Cardiac muscle cell (in vitro differentiated cells and primary cell): ENCODE results near the gene CREB3L1. TPM values are rescaled to one million over a fixed set of nuclear protein-coding genes. Genes with fewer than 3 reads are reported as not detected.
"Not testable (repeated sequence)": the region's sequence is repeated elsewhere in the genome, so short reads cannot be mapped to it uniquely, and the experiment has no call there.

Experiments used
- DNase-seq, 2 donors: peaks; one replicate each; pipeline versions ENCODE4 v3.0.0 to v3.0.0-alpha.2; 2010 to 2017; ENCODE audit warnings: low read depth in 1 of 2, low spot score in 1 of 2
- H3K27ac ChIP-seq: fragments of 200-600 bp; sonication (generic); 2 replicates; pipeline ENCODE4 v1.5.1; 2016
- H3K27me3 ChIP-seq: fragments of 200-600 bp; sonication (generic); 2 replicates; pipeline ENCODE4 v1.6.0; 2016; ENCODE audit warnings: control low read depth
- H3K36me3 ChIP-seq: fragments of 200-600 bp; sonication (generic); 2 replicates; pipeline ENCODE4 v1.5.1; 2016; ENCODE audit warnings: control low read depth
- H3K4me1 ChIP-seq: fragments of 200-600 bp; sonication (generic); 2 replicates; pipeline ENCODE4 v1.8.1; 2017; ENCODE audit warnings: low read depth, mild to moderate bottlenecking, mixed run types
- H3K4me3 ChIP-seq: fragments of 200-600 bp; sonication (generic); 2 replicates; pipeline ENCODE4 v1.5.1; 2016; ENCODE audit warnings: mild to moderate bottlenecking
- H3K9me3 ChIP-seq: fragments of 200-600 bp; sonication (generic); 2 replicates; pipeline ENCODE4 v1.5.1; 2017; ENCODE audit warnings: low read depth, mild to moderate bottlenecking, control low read depth
- CTCF ChIP-seq: IDR thresholded peaks from 2 replicates; pipeline ENCODE4 v1.5.1; 2012; ENCODE audit warnings: low read depth, mild to moderate bottlenecking, low read length
- polyA plus RNA-seq: library from polyadenylated mRNA; unstranded; fragments of >200 nt; fragmentation: Nextera tagmentation; extraction: Ambion mirVana; gene quantifications from 2 replicates; pipeline ENCODE4 v1.2.1, GENCODE V29; 2016
- total RNA-seq: library from RNA; depleted of rRNA; stranded (reverse); fragments of >200 nt; gene quantifications from 2 replicates; pipeline ENCODE4 v1.2.3, GENCODE V29; 2016

Gene CREB3L1
- total and polyA plus RNA-seq, 2 experiments from 2014 or later, result 3.8 to 14.1 TPM

DNA sequence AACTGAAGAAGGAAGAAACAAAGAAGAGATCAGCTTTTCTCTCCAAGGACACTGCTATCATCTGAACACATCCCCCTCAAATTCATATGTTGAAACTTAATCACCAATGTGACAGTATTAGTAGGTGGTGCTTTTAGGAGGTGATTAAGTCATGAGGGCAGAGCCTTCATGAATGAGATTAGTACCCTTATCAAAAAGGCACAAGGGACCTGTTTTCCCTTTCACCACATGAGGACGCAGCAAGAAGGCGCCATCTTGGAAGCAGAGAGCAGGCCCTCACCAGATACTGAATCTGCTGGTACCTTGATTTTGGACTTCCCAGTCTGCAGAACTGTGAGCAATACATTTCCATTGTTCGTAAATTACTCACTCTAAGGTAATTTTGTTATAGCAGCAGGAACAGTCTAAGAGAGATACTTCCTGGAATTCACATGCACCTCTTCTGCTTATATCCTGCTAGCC is 20.9 kb upstream of the CREB3L1 start:
- Histone ChIP-seq H3K27ac (no peak overlapping the region), H3K27me3 (no peaks in the 10 kb centered on the region), H3K4me1 (no peaks in the 10 kb centered on the region), H3K36me3 (no peaks in the 10 kb centered on the region), H3K9me3 (no peaks in the 10 kb centered on the region), H3K4me3 (no peak overlapping the region)
- no peak for DNase-seq
- TF ChIP-seq CTCF, result no peak

GRCh38 chr11:46259347-46259746 is 18.1 kb upstream of the CREB3L1 start:
- not testable (repeated sequence) for H3K36me3 ChIP-seq, H3K4me3 ChIP-seq, H3K27ac ChIP-seq, H3K4me1 ChIP-seq, H3K27me3 ChIP-seq, H3K9me3 ChIP-seq, DNase-seq

DNA sequence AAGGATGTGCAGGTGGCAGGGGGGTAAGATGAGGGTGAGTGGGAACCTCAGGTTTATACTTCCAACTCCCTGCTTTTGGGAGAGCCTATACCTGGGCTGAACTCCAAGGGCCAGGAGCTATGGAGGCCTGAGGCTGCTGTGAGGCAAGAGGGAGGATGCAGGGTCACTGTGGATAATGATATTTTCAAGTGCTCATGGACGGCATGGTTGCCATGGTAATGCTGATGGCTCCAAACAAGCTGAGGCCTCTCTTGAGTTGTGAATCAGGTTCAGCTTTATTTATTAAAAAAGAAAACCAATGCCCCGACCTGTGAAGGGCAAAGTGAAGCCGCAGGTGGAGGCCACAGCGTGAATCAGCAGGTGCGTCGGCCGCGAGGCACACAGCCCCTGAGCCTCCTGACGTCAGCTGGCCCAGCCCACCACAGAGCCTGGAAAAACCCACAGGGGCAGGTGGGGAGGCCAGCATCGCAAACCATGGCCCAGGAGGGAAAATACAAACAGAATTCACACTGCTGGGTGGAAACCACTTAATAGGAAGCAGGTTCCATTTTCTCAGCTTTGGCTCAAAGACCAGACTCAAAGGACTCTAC is 17.4 kb upstream of the CREB3L1 start:
- no peak for TF ChIP-seq CTCF

GRCh38 chr11:46263120-46263519 is 14.3 kb upstream of the CREB3L1 start:
- Histone ChIP-seq H3K4me3 (no peak overlapping the region), H3K27ac (no peak overlapping the region), H3K9me3 (no peaks in the 10 kb centered on the region), H3K4me1 (no peaks in the 10 kb centered on the region), H3K36me3 (no peaks in the 10 kb centered on the region), H3K27me3 (no peaks in the 10 kb centered on the region)
- no peak for TF ChIP-seq CTCF
- DNase-seq, result no peak

More for the DNA sequence above, 17.4 kb upstream of the CREB3L1 start:
- no peak for DNase-seq
- Histone ChIP-seq H3K9me3 (no peaks in the 10 kb centered on the region), H3K4me1 (no peaks in the 10 kb centered on the region), H3K27ac (no peak overlapping the region), H3K4me3 (no peak overlapping the region), H3K36me3 (no peaks in the 10 kb centered on the region), H3K27me3 (no peaks in the 10 kb centered on the region)

- no peak for TF ChIP-seq CTCF
- Histone ChIP-seq H3K4me3 (no peak overlapping the region), H3K27me3 (no peaks in the 10 kb centered on the region), H3K9me3 (no peaks in the 10 kb centered on the region), H3K4me1 (no peaks in the 10 kb centered on the region), H3K27ac (no peak overlapping the region), H3K36me3 (no peaks in the 10 kb centered on the region)
- no peak for DNase-seq
These were observed 13.4 kb upstream of the CREB3L1 start for GRCh38 chr11:46264030-46264429.

DNA sequence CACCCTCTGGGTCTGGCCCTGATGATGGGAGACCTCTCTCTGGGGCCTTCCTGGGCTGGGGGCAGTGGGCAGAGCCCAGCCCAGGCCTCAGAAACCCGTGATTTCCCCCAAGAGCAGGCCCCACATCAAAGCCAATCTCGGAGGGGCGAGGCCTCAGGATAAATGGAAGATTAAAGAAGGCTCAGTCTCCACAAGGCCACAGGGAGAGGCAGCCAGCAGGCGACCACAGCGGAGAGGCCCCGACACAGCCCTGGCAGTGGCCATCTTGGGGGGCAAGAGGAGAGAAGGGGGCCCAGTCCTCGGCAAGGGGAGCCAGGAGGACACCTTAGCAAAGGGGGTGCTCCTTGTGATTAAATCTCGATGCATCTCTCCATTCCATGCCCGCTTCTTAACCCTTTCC is 12.5 kb upstream of the CREB3L1 start:
- DNase-seq, result no peak
- H3K4me3 ChIP-seq, result no peak overlapping the region
- no peaks in the 10 kb centered on the region for H3K27me3 ChIP-seq
- no peaks in the 10 kb centered on the region for H3K9me3 ChIP-seq
- no peaks in the 10 kb centered on the region for H3K36me3 ChIP-seq
- no peak for TF ChIP-seq CTCF
- H3K4me1 ChIP-seq, result no peaks in the 10 kb centered on the region
- H3K27ac ChIP-seq, result no peak overlapping the region
